Skeletal muscle satellite cell (primary cell): ENCODE measurements around the gene MPL.

Experiments
- H3K27me3 ChIP-seq: 2 replicates; pipeline ENCODE4 v1.7.0; 2013; ENCODE audit warnings: low read length; ENCODE audit not compliant: control insufficient read depth, insufficient read depth
- H3K36me3 ChIP-seq: 2 replicates; pipeline ENCODE4 v1.7.0; 2013; ENCODE audit warnings: mild to moderate bottlenecking, control low read depth, low read length; ENCODE audit not compliant: insufficient read depth
- H3K4me1 ChIP-seq: 2 replicates; pipeline ENCODE4 v1.7.0; 2013; ENCODE audit warnings: low read length; ENCODE audit not compliant: control insufficient read depth, insufficient read depth
- H3K4me2 ChIP-seq: 2 replicates; pipeline ENCODE4 v1.7.0; 2013; ENCODE audit warnings: mild to moderate bottlenecking, low read length
- H3K4me3 ChIP-seq: 2 replicates; pipeline ENCODE4 v1.7.0; 2013; ENCODE audit warnings: low read length
- H3K9ac ChIP-seq: 2 replicates; pipeline ENCODE4 v1.7.0; 2013; ENCODE audit warnings: mild to moderate bottlenecking, low read depth, low read length, moderate library complexity
- H3K9me3 ChIP-seq: replicated peaks from 2 replicates; pipeline ENCODE4 v1.7.0; 2013; ENCODE audit warnings: mild to moderate bottlenecking, control low read depth, low read length

MPL gene

GRCh38 chr1:43351421-43352350, 14.1 kb downstream of the MPL start:
- Histone ChIP-seq H3K4me3 (no peak overlapping the region), H3K36me3 (no peaks in the 10 kb centered on the region), H3K4me1 (peaks cover 24% of the 10 kb centered on the region), H3K9ac (no peak overlapping the region), H3K9me3 (no peaks in the 10 kb centered on the region), H3K4me2 (no peak overlapping the region), H3K27me3 (peaks cover 13% of the 10 kb centered on the region)

DNA sequence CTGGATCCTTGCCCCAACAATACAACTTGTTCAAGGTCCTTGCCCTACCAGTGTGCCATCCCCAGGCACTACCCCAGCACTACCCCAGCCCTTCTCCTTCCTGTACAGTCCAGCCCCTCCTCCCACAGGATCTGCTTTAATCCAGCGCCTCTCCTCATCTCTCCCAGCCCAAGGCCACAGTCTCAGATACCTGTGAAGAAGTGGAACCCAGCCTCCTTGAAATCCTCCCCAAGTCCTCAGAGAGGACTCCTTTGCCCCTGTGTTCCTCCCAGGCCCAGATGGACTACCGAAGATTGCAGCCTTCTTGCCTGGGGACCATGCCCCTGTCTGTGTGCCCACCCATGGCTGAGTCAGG, 14.7 kb downstream of the MPL start:
- Histone ChIP-seq H3K27me3 (peaks cover 11% of the 10 kb centered on the region), H3K4me2 (no peak overlapping the region), H3K36me3 (no peaks in the 10 kb centered on the region), H3K4me3 (no peak overlapping the region), H3K9me3 (no peaks in the 10 kb centered on the region), H3K9ac (no peak overlapping the region), H3K4me1 (peaks cover 24% of the 10 kb centered on the region)

- H3K36me3 ChIP-seq: no peaks in the 10 kb centered on the region
- no peak overlapping the region for H3K4me3 ChIP-seq
- H3K4me2 ChIP-seq: no peak overlapping the region
- peaks cover 9% of the 10 kb centered on the region for H3K27me3 ChIP-seq
- peaks cover 27% of the 10 kb centered on the region for H3K4me1 ChIP-seq
- H3K9ac ChIP-seq: no peak overlapping the region
- H3K9me3 ChIP-seq: no peaks in the 10 kb centered on the region
Measured at GRCh38 chr1:43352881-43353280, 15.3 kb downstream of the MPL start.

DNA sequence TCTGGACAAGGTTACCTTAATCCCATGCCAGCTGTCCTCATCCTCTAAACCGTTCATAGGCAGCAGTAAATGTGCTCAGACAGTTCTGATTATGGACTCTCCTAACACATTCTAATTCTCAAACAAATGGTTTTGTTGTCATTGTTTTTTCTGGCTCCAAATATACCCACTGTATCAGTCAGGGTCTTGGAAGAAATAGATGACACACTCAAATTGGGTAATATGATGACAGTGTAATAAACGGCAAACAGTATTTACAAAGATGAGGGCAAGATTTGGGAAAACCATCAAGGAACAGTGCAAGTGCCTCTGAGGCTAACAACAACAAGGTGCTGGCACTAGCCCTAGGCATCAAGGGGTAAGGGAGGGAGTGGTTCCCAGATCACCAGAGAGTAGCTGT, 16.9 kb downstream of the MPL start:
- no peak overlapping the region for H3K9ac ChIP-seq
- peaks cover 22% of the 10 kb centered on the region for H3K4me1 ChIP-seq
- no peaks in the 10 kb centered on the region for H3K9me3 ChIP-seq
- H3K4me2 ChIP-seq: no peak overlapping the region
- no peak overlapping the region for H3K4me3 ChIP-seq
- H3K36me3 ChIP-seq: no peaks in the 10 kb centered on the region
- no peaks in the 10 kb centered on the region for H3K27me3 ChIP-seq

GRCh38 chr1:43354936-43355335, 17.3 kb downstream of the MPL start:
- Histone ChIP-seq H3K9ac (no peak overlapping the region), H3K36me3 (peaks cover under 1% of the 10 kb centered on the region), H3K9me3 (no peaks in the 10 kb centered on the region), H3K4me1 (peaks cover 22% of the 10 kb centered on the region), H3K4me3 (no peak overlapping the region), H3K4me2 (no peak overlapping the region), H3K27me3 (no peaks in the 10 kb centered on the region)

DNA sequence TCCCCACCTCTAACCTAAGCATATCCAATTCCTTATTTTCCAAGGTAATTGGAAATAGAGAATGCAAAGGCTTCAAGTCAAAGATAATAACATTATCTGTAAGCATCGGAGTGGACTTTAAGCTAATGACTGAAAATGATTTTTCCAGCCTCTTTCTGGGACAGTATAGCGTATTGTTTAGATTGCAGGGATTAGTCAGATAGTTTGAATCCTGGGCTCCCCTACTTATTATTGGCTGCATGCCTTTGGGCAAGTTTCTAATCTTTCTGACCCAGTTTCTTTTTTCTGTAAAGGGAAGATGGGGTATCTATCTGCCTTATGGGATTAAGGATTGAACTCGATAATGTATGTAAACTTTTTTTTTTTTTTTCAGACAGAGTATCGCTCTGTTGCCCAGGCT, 19.6 kb downstream of the MPL start:
- no peaks in the 10 kb centered on the region for H3K9me3 ChIP-seq
- peaks cover 35% of the 10 kb centered on the region for H3K4me1 ChIP-seq
- H3K4me3 ChIP-seq: no peak overlapping the region
- no peak overlapping the region for H3K4me2 ChIP-seq
- no peak overlapping the region for H3K9ac ChIP-seq
- H3K36me3 ChIP-seq: peaks cover 23% of the 10 kb centered on the region
- H3K27me3 ChIP-seq: no peaks in the 10 kb centered on the region

DNA sequence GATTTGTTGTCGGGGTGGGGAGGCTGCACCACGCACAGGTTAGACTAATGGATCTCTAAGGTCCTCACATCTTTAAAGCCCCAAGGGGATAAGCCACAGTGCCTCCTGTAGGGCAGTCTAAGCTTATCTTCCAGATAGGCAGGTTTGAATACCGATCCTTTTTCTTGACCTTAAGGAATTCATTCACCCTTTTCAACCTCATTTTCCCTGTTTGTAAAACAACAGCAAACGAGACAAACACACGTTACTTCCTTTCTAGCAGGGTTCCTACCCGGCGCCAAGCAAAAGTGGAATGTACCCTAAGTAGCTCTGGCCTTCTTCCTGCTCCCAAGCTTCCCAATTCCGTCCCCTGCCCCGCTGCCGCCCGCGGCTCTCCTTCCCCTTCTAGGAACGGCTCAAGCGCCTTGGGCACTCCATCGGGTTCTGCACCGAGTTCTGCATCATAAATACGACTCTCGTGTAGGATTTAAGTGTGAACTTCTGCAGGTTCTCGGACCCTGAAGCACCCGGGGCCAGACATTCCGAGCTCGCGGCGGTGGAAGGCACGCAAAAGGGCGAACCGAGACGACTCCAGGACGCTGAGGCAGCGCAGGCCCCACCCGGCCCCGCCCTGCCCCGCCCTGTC, 20.6 kb downstream of the MPL start:
- H3K27me3 ChIP-seq: no peaks in the 10 kb centered on the region
- H3K36me3 ChIP-seq: peaks cover 32% of the 10 kb centered on the region
- H3K9ac ChIP-seq: peak overlapping the region; percentile 90
- peak overlapping the region; percentile 80 for H3K4me3 ChIP-seq
- H3K4me2 ChIP-seq: peak overlapping the region; percentile 92
- no peaks in the 10 kb centered on the region for H3K9me3 ChIP-seq
- H3K4me1 ChIP-seq: peaks cover 35% of the 10 kb centered on the region

DNA sequence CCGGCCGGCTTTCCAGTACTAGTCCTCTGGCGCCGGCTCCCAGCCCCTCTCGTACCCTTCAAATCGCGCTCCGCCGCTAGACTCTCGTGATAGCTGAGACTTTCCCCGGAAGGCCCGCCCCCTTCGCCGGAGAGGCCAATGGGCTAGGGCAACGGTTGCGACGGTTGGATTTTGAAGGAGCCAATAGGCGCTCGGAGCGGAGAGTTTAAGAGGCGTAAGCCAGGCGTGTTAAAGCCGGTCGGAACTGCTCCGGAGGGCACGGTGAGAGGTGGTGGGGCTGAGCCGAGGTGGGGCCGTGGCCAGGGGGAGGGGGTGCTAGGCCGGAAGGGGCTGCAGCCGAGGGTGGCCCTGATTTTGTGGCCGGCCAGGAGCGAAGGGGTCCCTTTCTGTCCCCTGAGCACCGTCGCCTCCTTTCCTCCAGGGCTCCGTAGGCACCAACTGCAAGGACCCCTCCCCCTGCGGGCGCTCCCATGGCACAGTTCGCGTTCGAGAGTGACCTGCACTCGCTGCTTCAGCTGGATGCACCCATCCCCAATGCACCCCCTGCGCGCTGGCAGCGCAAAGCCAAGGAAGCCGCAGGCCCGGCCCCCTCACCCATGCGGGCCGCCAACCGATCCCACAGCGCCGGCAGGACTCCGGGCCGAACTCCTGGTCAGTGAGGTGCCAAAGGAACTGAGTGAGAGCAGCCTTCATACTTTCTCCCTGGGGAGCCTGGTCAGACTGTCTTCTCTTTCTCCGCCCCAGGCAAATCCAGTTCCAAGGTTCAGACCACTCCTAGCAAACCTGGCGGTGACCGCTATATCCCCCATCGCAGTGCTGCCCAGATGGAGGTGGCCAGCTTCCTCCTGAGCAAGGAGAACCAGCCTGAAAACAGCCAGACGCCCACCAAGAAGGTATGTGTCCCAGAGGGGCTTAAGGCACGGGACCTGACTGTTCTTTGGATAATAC, 21.4 kb downstream of the MPL start, which contains the start of gene CDC20:
Gene CDC20, plus strand, starts transcription at position 236 of the 948 bp plus-strand sequence. Its CDS starts 235 bp downstream, at position 471.
- peak within 1 kb of the TSS; percentile 92 for H3K4me2 ChIP-seq
- H3K9ac ChIP-seq: peak within 1 kb of the TSS; percentile 90
- no peaks in the 10 kb centered on the region for H3K9me3 ChIP-seq
- H3K4me3 ChIP-seq: peak within 1 kb of the TSS; percentile 80
- H3K27me3 ChIP-seq: no peaks in the 10 kb centered on the region
- peaks cover 39% of the 10 kb centered on the region for H3K36me3 ChIP-seq
- peaks cover 35% of the 10 kb centered on the region for H3K4me1 ChIP-seq

GRCh38 chr1:43359696-43360095, 22.1 kb downstream of the MPL start:
- Histone ChIP-seq H3K4me1 (peaks cover 33% of the 10 kb centered on the region), H3K4me2 (peak overlapping the region; percentile 91), H3K4me3 (peak overlapping the region; percentile 79), H3K27me3 (no peaks in the 10 kb centered on the region), H3K36me3 (peaks cover 46% of the 10 kb centered on the region), H3K9me3 (no peaks in the 10 kb centered on the region), H3K9ac (peak overlapping the region; percentile 80)

- Histone ChIP-seq H3K27me3 (no peaks in the 10 kb centered on the region), H3K9me3 (no peaks in the 10 kb centered on the region), H3K4me3 (peak overlapping the region; percentile 79), H3K4me1 (peaks cover 31% of the 10 kb centered on the region), H3K36me3 (peaks cover 52% of the 10 kb centered on the region), H3K9ac (peak overlapping the region; percentile 80), H3K4me2 (peak overlapping the region; percentile 91)
Measured at GRCh38 chr1:43360616-43361015, 23.0 kb downstream of the MPL start.
